Ovary (tissue), 9 donors: ENCODE measurements around the gene GASK1A. TPM values are rescaled to one million over a fixed set of nuclear protein-coding genes. Genes with fewer than 3 reads are reported as not detected.

Experiments used
- DNase-seq, 5 donors: peaks; one replicate each; pipeline ENCODE4 v3.0.0-alpha.2; 2019 to 2020
- H3K27ac ChIP-seq, 2 donors: fragments of 200-600 bp; one replicate each; pipeline versions ENCODE4 v1.5.1 to v1.8.0; 2019 to 2022
- H3K27me3 ChIP-seq: fragments of 200-600 bp; one replicate; pipeline ENCODE4 v1.8.0; 2022
- H3K36me3 ChIP-seq: fragments of 200-600 bp; sonication (generic); one replicate; pipeline ENCODE4 v1.5.1; 2019
- H3K4me1 ChIP-seq: one replicate; pipeline ENCODE4 v1.8.1; 2013; ENCODE audit warnings: mild to moderate bottlenecking, moderate library complexity; ENCODE audit not compliant: insufficient read depth
- H3K4me3 ChIP-seq: fragments of 200-600 bp; sonication (generic); one replicate; pipeline ENCODE4 v1.5.1; 2017
- H3K9me3 ChIP-seq, 2 donors: fragments of 200-600 bp in 1 of 2; sonication (generic) in 1 of 2; one replicate each; pipeline versions ENCODE4 v1.5.1 to v1.8.1; 2013 to 2019; ENCODE audit warnings: mild to moderate bottlenecking in 1 of 2, moderate library complexity in 1 of 2
- CTCF ChIP-seq, 3 donors: fragments of 450-650 bp in 2 of 3; fragments of 200-600 bp in 1 of 3; IDR thresholded peaks; one replicate each; pipeline versions ENCODE4 v1.5.1 to v1.8.0; 2016 to 2022; ENCODE audit warnings: antibody characterized with exemption in 3 of 3, mild to moderate bottlenecking in 1 of 3
- EP300 ChIP-seq: sonication (generic); formaldehyde crosslinking; IDR thresholded peaks from one replicate; pipeline ENCODE4 v1.6.1; 2017; ENCODE audit warnings: antibody characterized with exemption
- POLR2A ChIP-seq: fragments of 450-650 bp; IDR thresholded peaks from one replicate; pipeline ENCODE4 v1.6.1; 2017; ENCODE audit warnings: antibody characterized with exemption, mild to moderate bottlenecking, moderate library complexity
- WGBS, 3 donors: extraction: QIAGEN DNeasy Blood & Tissue Kit in 1 of 3; methylation state at CpG; one replicate each; pipeline versions ENCODE4 v1.1.5 to v1.1.7; 2013 to 2017; 5-methylcytosine and 5-hydroxymethylcytosine counted together
- intact Hi-C, 4 donors: fragments of 100-400 bp; cut with DNase I; formaldehyde crosslinking; loops; one replicate each; pipeline versions ENCODE4 v1.11.0 to v1.15.1; 2022 to 2023
- polyA plus RNA-seq, 2 donors: library from polyadenylated mRNA; stranded (reverse); fragments of 200-250 nt in 1 of 2; fragments of 350-450 nt in 1 of 2; fragmentation: Illumina TruSeq in 1 of 2; extraction: RNeasy Lipid Tissue Mini Kit (QIAGEN cat#74804) in 1 of 2; gene quantifications; one replicate each; pipeline ENCODE4 v1.2.3, GENCODE V29; 2013 to 2014
- total RNA-seq, 7 donors: library from RNA; depleted of rRNA in 2 of 7; stranded (reverse); fragments of >200 nt in 2 of 7; fragmentation: NEBNext Ultra II Directional in 3 of 7; extraction: Animal tissue kit (Norgen Biotek cat#: 25700) in 3 of 7; gene quantifications; one replicate each; pipeline versions ENCODE4 v1.1.0 to v1.2.4, GENCODE V29; 2016 to 2023
- donor health status: DM: no; HTN: no; CAD: no; lungs with moderate emphysema.
- donor health status: DM: no; HTN: no; CAD: no.
- donor health status: Bipolar disorder and iron deficiency.
- donor health status: DM: yes; HTN: yes; CAD: no.
- donor health status: DM: no; HTN: no; CAD: no.
- donor health status: DM: yes; HTN: yes; CAD: no.

GASK1A gene
- total and polyA plus RNA-seq, 9 donors = 5.4 to 41.3 (median 19.4) TPM

GRCh38 chr3:43055806-43056770 lies 77.0 kb downstream of the GASK1A start:
- Histone ChIP-seq H3K4me3 (no peak overlapping the region), H3K4me1 (peaks cover 2% of the 10 kb centered on the region), H3K36me3 (no peaks in the 10 kb centered on the region), H3K27me3 (no peaks in the 10 kb centered on the region), H3K27ac (no peak overlapping the region), H3K9me3 (no peaks in the 10 kb centered on the region)
- DNase-seq = no peak
- intact Hi-C loops = no loop called here
- no peak for TF ChIP-seq EP300
- no peak for TF ChIP-seq POLR2A
- TF ChIP-seq CTCF (IDR thresholded peaks at IDR 0.05) = no peak
- 91 to 94% (median 93%) methylated on average over 15 of the region's 15 CpGs for WGBS, 3 donors

- DNase-seq = no peak
- TF ChIP-seq POLR2A = no peak
- TF ChIP-seq EP300 = no peak
- TF ChIP-seq CTCF (IDR thresholded peaks at IDR 0.05) = no peak
- Histone ChIP-seq H3K27me3 (no peaks in the 10 kb centered on the region), H3K27ac (no peak overlapping the region), H3K9me3 (no peaks in the 10 kb centered on the region), H3K36me3 (no peaks in the 10 kb centered on the region), H3K4me3 (no peak overlapping the region), H3K4me1 (no peaks in the 10 kb centered on the region)
- 90 to 100% (median 97%) methylated on average over 1 of the region's 1 CpG for WGBS, 3 donors
- intact Hi-C loops = no loop called here
Observed at GRCh38 chr3:43059456-43059855, 80.3 kb downstream of the GASK1A start.

- no peaks in the 10 kb centered on the region for H3K36me3 ChIP-seq
- H3K27ac ChIP-seq = no peak overlapping the region
- H3K27me3 ChIP-seq = no peaks in the 10 kb centered on the region
- no peaks in the 10 kb centered on the region for H3K9me3 ChIP-seq
- H3K4me3 ChIP-seq = no peak overlapping the region
- TF ChIP-seq EP300 = no peak
- no peak for TF ChIP-seq POLR2A
- no peak for TF ChIP-seq CTCF (IDR thresholded peaks at IDR 0.05)
- no peaks in the 10 kb centered on the region for H3K4me1 ChIP-seq
- DNase-seq = no peak
- intact Hi-C loops = no loop called here
- WGBS, 3 donors = 86 to 95% (median 92%) methylated on average over 8 of the region's 8 CpGs
Observed at GRCh38 chr3:43061101-43061895, 82.2 kb downstream of the GASK1A start.

GRCh38 chr3:43062040-43062563 lies 83.0 kb downstream of the GASK1A start:
- no peak for TF ChIP-seq CTCF (IDR thresholded peaks at IDR 0.05)
- no peak for TF ChIP-seq POLR2A
- TF ChIP-seq EP300 = no peak
- Histone ChIP-seq H3K4me1 (no peaks in the 10 kb centered on the region), H3K36me3 (no peaks in the 10 kb centered on the region), H3K27me3 (no peaks in the 10 kb centered on the region), H3K9me3 (no peaks in the 10 kb centered on the region), H3K27ac (no peak overlapping the region), H3K4me3 (no peak overlapping the region)
- intact Hi-C loops = no loop called here
- no peak for DNase-seq
- 85 to 92% (median 89%) methylated on average over 5 of the region's 5 CpGs for WGBS, 3 donors
